ENCODE results near the gene IGFL2.

IGFL2 gene

DNA sequence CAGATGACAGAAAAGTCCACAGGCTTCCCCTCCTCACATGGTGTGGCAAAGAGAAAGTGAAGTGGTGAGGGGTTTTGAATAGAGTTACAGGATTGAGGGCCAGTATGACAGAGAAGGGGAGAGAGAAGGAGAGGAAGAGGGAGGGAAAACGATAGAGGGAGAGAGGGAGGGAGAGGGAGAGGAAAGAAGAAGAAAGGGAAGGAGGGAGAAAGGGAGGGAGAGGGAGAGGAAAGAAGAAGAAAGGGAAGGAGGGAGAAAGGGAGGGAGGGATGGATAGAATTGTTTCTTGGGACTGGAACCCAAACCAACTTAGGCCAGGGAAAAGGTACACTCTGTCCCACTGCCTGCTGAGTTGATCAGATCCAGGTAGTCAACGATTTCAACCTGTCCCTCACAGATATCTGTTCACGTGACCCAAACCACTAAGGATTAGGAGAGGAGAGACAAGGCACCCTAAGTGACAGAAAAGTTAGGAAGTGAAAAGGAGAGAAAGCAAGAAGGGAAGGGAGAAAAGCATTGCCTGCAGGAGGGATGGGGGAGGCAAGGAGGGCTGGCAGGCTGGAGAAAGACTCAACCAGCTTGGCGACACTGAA lies 15.4 kb upstream of the IGFL2 start:
- TF ChIP-seq GATA3 (IDR thresholded peaks at IDR 0.05; ENCODE audit: low read depth, low read length) = no peak
- no peak for TF ChIP-seq GATA2 (IDR thresholded peaks at IDR 0.05; ENCODE audit: low read depth, low read length)

DNA sequence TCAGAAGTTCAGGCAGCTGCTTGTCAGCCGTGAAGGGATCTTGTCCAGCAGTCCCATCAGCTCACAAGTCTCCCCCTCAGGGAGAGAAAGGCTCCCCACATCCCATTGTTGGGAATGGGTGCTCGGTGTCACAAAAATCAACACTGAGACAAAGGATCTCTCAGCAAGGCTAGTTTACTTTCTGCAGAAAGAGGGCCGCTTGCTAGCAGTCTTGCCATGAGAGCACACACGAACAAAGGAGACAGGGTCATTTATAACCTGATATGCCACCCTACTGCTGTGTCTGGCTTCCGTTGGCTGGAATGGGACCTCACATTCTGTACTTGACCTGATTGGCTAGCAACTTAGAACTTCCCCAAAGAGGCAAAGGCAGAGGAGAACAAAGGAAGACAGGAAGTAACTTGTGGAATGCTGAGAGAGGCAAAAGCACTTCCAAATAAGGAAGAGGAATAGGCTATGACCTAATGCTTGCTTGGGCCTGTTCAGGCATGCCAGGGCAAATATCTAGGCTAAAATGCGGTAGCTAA lies 14.9 kb upstream of the IGFL2 start:
- no peak for TF ChIP-seq GATA3 (IDR thresholded peaks at IDR 0.05; ENCODE audit: low read depth, low read length)
- no peak for TF ChIP-seq GATA2 (IDR thresholded peaks at IDR 0.05; ENCODE audit: low read depth, low read length)

DNA sequence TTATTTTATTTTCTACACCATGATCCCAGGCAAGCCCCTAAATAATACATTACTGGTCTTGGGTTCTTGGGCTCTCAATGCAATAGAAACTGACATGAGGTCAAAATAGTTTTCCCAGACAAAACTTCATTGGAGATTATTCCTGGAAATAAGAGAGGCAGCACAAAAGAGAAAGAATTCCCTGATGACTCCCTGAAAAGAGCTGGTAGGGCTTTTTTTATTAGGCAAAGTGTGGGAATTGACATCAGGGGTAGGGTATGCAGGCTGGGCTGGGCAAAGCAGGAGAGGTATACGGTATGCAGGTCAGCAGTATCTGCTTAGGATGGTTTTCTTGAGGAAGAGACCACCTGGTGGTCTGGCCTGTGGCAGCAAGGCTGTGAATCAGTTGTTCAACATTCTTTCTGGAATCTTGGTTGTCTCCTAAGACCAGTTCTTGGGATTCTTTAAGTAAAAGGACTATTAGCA lies 14.2 kb upstream of the IGFL2 start:
- TF ChIP-seq GATA3 (IDR thresholded peaks at IDR 0.05; ENCODE audit: low read depth, low read length) = no peak

DNA sequence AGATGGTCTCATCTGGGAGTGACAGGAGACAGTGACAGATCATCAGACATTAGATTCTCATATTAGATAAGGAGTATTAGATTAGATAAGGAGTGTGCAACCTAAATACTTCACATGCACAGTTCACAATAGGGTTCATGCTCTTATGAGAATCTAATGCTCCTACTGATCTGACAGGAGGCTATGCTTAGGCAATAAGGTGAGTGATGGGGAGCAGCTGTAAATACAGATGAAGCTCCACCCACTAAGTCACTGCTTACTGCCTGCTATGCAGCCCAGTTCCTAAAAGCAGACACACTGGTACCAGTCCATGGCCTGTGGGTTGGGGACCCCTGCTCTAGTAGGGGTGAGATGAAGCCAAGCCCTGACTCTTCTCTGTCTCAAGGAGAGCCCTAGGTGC lies 13.5 kb upstream of the IGFL2 start:
- TF ChIP-seq GATA2 (IDR thresholded peaks at IDR 0.05; ENCODE audit: low read depth, low read length) = no peak
- no peak for TF ChIP-seq GATA3 (IDR thresholded peaks at IDR 0.05; ENCODE audit: low read depth, low read length)

DNA sequence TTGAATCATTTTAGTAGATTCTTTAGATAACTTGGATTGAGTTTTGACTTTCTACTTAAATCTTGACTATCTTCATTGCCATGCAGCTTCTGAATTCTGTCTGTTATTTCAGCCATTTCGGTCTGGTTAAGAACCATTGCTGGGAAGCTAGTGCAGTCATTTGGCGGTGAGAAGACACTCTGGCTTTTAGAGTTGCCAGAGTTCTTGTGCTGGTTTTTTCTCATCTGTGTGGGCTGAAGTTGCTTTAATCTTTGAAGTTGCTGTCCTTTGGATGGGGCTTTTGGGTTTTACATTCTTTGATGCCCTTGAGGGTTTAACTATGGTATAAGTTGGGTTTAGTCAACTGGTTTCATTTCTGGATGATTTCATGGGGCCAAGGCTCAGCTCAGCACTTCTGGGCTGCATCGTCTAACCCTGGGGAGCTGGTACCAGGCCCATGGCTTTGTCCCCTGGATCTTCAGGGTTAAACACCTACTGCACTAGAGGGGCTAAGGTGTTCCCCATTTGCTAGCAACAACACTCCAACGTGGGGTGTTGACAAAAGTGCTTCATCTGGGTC lies 10.0 kb upstream of the IGFL2 start:
- TF ChIP-seq GATA3 (IDR thresholded peaks at IDR 0.05; ENCODE audit: low read depth, low read length) = no peak
- TF ChIP-seq GATA2 (IDR thresholded peaks at IDR 0.05; ENCODE audit: low read depth, low read length) = no peak

DNA sequence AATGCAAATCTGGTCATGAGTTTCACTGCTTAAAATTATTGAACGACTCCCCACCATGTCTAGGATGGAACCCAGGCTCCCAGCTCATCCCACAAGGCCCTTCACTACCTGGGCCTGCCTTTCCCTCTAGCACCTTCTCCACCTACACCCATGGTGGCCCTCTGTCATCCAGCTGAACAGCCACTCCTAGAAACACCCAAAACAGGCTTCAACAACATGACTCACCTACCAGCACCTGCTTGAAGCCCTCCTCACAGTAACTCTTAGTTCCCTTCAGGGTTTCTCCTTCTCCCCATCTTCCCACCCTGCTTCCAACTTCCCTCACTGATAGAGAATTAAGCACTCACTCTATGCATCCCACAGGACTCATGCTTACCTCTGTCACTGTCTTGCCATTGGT lies 6.6 kb upstream of the IGFL2 start:
- TF ChIP-seq GATA2 (IDR thresholded peaks at IDR 0.05; ENCODE audit: low read depth, low read length) (no peak), GATA3 (IDR thresholded peaks at IDR 0.05; ENCODE audit: low read depth, low read length) (no peak)

DNA sequence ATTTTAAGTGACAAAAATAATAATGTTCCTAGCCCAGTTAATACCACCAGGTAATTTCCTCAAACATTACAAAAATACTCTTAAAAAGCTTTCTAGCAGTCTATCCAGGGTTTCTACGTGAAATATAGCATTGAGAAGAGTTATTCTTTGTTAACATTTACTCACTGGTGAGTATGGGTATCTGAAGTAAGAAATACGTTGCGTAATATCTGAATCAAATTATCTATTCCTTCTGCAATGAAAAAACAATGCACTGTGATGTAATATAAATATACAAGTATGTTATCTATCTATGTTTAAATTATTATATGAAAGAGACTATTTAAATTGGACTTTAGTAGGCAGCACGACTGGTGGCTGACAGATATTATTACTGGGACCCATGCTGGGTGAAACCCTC lies 5.7 kb upstream of the IGFL2 start:
- TF ChIP-seq GATA2 (IDR thresholded peaks at IDR 0.05; ENCODE audit: low read depth, low read length) = no peak
- TF ChIP-seq GATA3 (IDR thresholded peaks at IDR 0.05; ENCODE audit: low read depth, low read length) = no peak

DNA sequence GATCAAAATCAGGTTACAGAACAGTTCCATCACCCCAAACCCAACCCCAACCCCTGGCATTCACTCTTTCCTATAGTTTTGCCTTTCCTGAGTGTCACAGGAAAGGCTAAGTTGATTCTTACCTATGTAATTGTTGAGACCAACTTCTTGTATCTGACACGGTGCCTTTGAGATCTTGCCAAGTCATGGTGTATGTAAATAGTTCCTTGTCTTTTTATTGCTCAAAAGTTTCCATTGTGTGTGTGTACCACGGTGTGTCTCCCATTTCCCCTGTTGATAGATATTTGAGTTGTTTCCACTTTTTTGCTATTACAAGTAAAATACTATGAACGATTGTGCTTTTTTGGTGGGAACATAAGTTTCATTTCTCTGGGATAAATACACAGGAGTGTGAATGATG lies 3.3 kb upstream of the IGFL2 start:
- no peak for TF ChIP-seq GATA3 (IDR thresholded peaks at IDR 0.05; ENCODE audit: low read depth, low read length)
- TF ChIP-seq GATA2 (IDR thresholded peaks at IDR 0.05; ENCODE audit: low read depth, low read length) = no peak

DNA sequence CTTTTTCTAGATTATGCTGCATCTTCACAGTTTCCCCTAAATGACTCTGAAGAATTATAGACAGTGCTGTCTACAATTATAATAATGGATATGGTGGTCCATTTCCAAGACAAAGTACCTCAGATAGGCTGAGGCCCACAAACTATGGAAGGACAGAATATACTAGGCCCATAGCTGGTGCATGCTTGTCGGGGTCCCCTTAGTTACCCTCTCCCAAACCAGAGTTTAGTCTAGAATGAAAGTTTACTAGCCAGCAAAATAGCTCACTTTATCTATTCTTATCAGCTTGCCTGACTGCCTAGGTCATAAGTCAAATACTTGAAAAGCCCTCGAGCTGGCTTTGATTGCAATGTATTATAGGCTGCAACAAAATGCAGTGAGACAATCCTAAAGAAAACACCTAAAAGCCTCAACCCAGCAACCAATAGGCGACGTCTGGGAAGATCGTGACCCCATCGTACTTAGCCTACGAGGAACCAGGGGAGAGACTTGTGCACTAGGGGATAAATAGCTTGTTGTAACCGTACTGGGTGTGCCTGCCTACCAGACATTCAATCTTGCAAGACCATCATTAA lies 785 bp upstream of the IGFL2 start:
- no peak for TF ChIP-seq GATA2 (IDR thresholded peaks at IDR 0.05; ENCODE audit: low read depth, low read length)
- TF ChIP-seq GATA3 (IDR thresholded peaks at IDR 0.05; ENCODE audit: low read depth, low read length) = no peak

DNA sequence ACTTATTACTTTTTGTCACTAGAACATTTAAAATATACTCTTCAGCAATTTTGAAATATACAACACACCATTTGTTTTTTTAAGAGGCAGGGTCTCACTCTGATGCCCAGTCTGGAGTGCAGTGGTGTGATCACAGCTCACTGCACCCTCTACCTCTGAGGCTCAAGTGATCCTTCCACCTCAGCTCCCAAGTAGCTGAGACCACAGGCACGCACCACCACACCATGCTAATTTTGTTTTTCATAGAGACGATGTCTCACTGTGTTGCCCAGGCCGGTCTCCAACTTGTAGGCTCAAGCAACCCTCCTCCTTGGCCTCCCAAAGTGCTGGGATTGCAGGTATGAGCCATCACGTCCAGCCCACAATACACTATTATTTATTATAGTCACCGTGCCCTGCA lies 2.6 kb downstream of the IGFL2 start:
- TF ChIP-seq GATA2 (IDR thresholded peaks at IDR 0.05; ENCODE audit: low read depth, low read length) (no peak), GATA3 (IDR thresholded peaks at IDR 0.05; ENCODE audit: low read depth, low read length) (no peak)

DNA sequence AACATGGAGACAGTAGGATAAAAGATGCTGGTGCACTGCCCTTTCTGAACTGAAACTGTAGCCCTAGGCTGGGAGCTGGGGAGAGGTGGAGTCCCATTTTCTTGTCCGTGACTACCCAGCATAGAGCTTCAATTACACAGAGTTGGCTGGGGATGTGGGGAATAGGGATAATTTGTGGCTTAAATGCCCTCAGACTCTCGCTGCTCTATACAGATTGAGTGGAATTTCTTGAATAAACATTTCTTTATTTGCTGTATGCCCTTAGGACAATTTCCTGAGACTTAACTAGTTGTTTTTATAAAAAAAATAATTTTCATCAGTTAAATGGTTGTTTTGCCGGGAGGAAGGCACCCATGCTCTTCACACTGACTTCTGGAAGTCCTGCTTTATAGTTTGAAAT lies 7.2 kb downstream of the IGFL2 start:
- TF ChIP-seq GATA2 (IDR thresholded peaks at IDR 0.05; ENCODE audit: low read depth, low read length) = no peak
- TF ChIP-seq GATA3 (IDR thresholded peaks at IDR 0.05; ENCODE audit: low read depth, low read length) = no peak

DNA sequence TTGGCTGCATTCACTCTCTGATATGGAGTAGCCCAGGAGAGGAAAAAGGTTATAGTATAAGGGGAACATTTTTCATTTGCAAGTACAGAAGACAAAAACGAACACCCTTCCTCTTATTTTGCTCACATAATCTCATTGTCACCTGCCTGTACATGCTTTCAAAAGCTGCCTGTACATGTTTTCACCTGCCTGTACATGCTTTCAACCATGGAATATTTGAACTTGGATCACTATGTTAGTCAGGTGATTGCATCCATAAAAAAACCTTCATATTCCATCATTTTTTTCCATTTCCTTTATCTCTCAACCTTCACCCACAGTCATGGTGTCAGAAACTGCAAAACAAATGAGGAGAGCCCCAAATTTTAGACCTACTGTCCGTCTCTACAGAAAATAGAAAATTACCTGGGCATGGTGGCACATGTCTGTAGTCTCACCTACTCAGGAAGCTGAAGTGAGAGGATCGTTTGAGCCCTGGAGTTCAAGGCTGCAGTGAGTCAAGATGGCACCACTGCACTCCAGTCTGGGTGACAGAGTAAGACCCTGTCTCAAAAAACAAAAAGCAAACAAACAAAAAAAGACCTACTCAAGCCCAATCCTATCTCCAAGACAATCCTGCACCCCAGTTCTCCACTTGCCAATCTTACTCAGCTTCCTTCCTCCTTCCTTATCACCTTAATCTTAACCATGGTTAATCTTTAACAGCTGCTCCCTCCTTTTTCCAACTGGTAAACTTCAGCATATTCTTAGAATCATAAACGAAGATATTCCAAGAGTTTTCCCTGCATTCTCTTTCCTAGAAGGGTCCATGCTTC lies 11.6 kb downstream of the IGFL2 start:
- TF ChIP-seq GATA2 (IDR thresholded peaks at IDR 0.05; ENCODE audit: low read depth, low read length) = no peak
- TF ChIP-seq GATA3 (IDR thresholded peaks at IDR 0.05; ENCODE audit: low read depth, low read length) = no peak

DNA sequence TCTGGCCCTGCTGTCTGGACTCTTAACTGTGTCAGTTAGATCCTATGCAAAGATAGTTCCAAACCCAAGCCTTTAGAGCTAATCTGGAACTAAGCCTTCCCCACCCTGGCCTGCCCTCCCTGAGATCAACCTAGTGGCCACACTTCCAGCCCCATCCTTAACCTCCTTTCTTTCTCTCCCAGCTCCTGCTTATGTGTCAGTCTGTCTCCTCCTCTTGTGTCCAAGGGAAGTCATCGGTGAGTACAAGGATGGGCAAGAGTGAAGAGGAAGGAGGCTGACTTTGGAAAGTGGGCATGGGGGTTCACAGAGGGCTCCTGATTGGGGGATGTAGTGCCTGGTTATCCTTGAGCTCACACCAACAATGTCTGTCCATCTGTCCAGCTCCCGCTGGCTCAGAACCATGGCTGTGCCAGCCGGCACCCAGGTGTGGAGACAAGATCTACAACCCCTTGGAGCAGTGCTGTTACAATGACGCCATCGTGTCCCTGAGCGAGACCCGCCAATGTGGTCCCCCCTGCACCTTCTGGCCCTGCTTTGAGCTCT lies 12.3 kb downstream of the IGFL2 start:
- no peak for TF ChIP-seq GATA2 (IDR thresholded peaks at IDR 0.05; ENCODE audit: low read depth, low read length)
- no peak for TF ChIP-seq GATA3 (IDR thresholded peaks at IDR 0.05; ENCODE audit: low read depth, low read length)

DNA sequence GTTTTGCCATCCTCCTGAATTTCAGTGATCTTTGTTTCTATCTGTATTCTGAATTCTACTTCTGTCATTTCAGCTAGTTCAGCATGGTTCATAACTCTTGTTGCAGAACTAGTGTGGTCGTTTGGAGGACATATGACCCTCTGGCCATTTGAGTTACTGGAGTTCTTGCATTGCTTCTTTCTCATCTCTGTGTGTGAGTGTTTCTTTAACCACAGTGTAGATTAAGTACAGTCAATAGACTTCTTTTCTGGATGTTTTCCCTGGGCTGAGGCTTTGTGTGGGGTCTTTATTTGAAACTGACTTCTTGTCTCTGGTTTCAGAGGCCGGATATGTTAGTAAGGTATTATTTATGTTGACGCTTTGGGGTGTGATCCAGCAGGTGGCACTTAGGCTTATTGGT lies 14.7 kb downstream of the IGFL2 start:
- TF ChIP-seq GATA3 (IDR thresholded peaks at IDR 0.05; ENCODE audit: low read depth, low read length) (no peak), GATA2 (IDR thresholded peaks at IDR 0.05; ENCODE audit: low read depth, low read length) (no peak)

Measured in SH-SY5Y (cell line).